Measurements from ENCODE around the gene S100B. TPM values are rescaled to one million over a fixed set of nuclear protein-coding genes. Genes with fewer than 3 reads are reported as not detected.
A peak's percentile ranks its signal among the peaks of the same experiment; 100 is the strongest.

The S100B gene
- total RNA-seq, 1 experiment from 2014 or later = not detected

- Mint-ChIP-seq H3K36me3 (ENCODE audit: insufficient read depth, unreplicated experiment) (peaks cover 40% of the 10 kb centered on the region), H3K27me3 (ENCODE audit: insufficient read depth, unreplicated experiment) (no peaks in the 10 kb centered on the region), H3K9me3 (ENCODE audit: unreplicated experiment) (no peaks in the 10 kb centered on the region), H3K4me3 (ENCODE audit: unreplicated experiment) (peak overlapping the region; percentile 57), H3K27ac (ENCODE audit: low read depth, unreplicated experiment) (peak overlapping the region; percentile 61), H3K4me1 (ENCODE audit: insufficient read depth, unreplicated experiment) (peaks cover 43% of the 10 kb centered on the region)
- DNase-seq (ENCODE audit: unreplicated experiment) = peak; percentile 5
- intact Hi-C loops (cut with micrococcal nuclease) = no loop called here
- CTCF ChIA-PET = interaction anchor here (0.8 kb wide), 1 partner anchor 46 kb away, joined by 3 read pairs; no protein-coding TSS in a partner anchor
- POLR2A ChIA-PET = interaction anchor here (0.8 to 2.1 kb wide), 9 partner anchors 8 to 409 kb away, joined by 3 to 15 read pairs (median 4); partner anchors contain the start of genes DIP2A and LSS
- TF ChIP-seq CTCF (IDR thresholded peaks at IDR 0.05; ENCODE audit: unreplicated experiment) = no peak
- BruUV-seq (replicated peaks) = no TSS peak
Measured at GRCh38 chr21:46637952-46638746, 33.3 kb upstream of the S100B start.

GRCh38 chr21:46636550-46637285 is 31.8 kb upstream of the S100B start:
- Mint-ChIP-seq H3K27me3 (ENCODE audit: insufficient read depth, unreplicated experiment) (peaks cover 1% of the 10 kb centered on the region), H3K27ac (ENCODE audit: low read depth, unreplicated experiment) (peak overlapping the region; percentile 91), H3K36me3 (ENCODE audit: insufficient read depth, unreplicated experiment) (peaks cover 32% of the 10 kb centered on the region), H3K9me3 (ENCODE audit: unreplicated experiment) (no peaks in the 10 kb centered on the region), H3K4me1 (ENCODE audit: insufficient read depth, unreplicated experiment) (peaks cover 40% of the 10 kb centered on the region), H3K4me3 (ENCODE audit: unreplicated experiment) (peak overlapping the region; percentile 96)
- CTCF ChIA-PET = interaction anchor here (0.5 to 0.7 kb wide), 2 partner anchors 298 to 1286 kb away, joined by 3 to 4 read pairs; no protein-coding TSS in a partner anchor
- DNase-seq (ENCODE audit: unreplicated experiment) = no peak
- TSS peak; percentile 46 for BruUV-seq (replicated peaks)
- intact Hi-C loops (cut with micrococcal nuclease) = no loop called here
- no peak for TF ChIP-seq CTCF (IDR thresholded peaks at IDR 0.05; ENCODE audit: unreplicated experiment)
- POLR2A ChIA-PET = interaction anchor here (0.6 to 4.8 kb wide), 18 partner anchors 10 to 1917 kb away, joined by 3 to 43 read pairs (median 4); partner anchors contain the start of gene DIP2A

- H3K36me3 Mint-ChIP-seq (ENCODE audit: insufficient read depth, unreplicated experiment) = peaks cover 26% of the 10 kb centered on the region
- no peak for TF ChIP-seq CTCF (IDR thresholded peaks at IDR 0.05; ENCODE audit: unreplicated experiment)
- peaks cover 7% of the 10 kb centered on the region for H3K27me3 Mint-ChIP-seq (ENCODE audit: insufficient read depth, unreplicated experiment)
- POLR2A ChIA-PET = interaction anchor here (0.6 to 4.8 kb wide), 29 partner anchors 9 to 1916 kb away, joined by 3 to 43 read pairs (median 4); partner anchors contain the start of gene DIP2A
- DNase-seq (ENCODE audit: unreplicated experiment) = no peak
- peak overlapping the region; percentile 96 for H3K4me3 Mint-ChIP-seq (ENCODE audit: unreplicated experiment)
- intact Hi-C loops (cut with micrococcal nuclease) = no loop called here
- CTCF ChIA-PET = interaction anchor here (0.7 to 0.9 kb wide), 2 partner anchors 179 to 1286 kb away, joined by 4 to 5 read pairs; no protein-coding TSS in a partner anchor
- no TSS peak for BruUV-seq (replicated peaks)
- peak overlapping the region; percentile 91 for H3K27ac Mint-ChIP-seq (ENCODE audit: low read depth, unreplicated experiment)
- H3K9me3 Mint-ChIP-seq (ENCODE audit: unreplicated experiment) = no peaks in the 10 kb centered on the region
- H3K4me1 Mint-ChIP-seq (ENCODE audit: insufficient read depth, unreplicated experiment) = peaks cover 34% of the 10 kb centered on the region
Measured at GRCh38 chr21:46636181-46636512, 31.3 kb upstream of the S100B start.
